GM10248 (cell line): ENCODE measurements around the gene AVPI1.

ENCODE experiments used
- CTCF ChIA-PET: fragments of 300-600 bp; sonication (Branson Sonifier 250); formaldehyde crosslinking; extraction: SDS; loops from one replicate; lab custom pipeline; 2021; ENCODE audit warnings: antibody characterized with exemption; lab: Yijun Ruan, JAX
- POLR2A ChIA-PET: fragments of 350-650 bp; sonication (Branson Sonifier 250); formaldehyde crosslinking; extraction: SDS; loops from one replicate; lab custom pipeline; 2020; ENCODE audit warnings: antibody characterized with exemption; lab: Yijun Ruan, JAX
- DNase-seq: peaks from one replicate; pipeline ENCODE4 v3.0.0; 2012; ENCODE audit errors: extremely low spot score
- TF ChIP-seq, protein P1 (sequence below): IDR thresholded peaks from 2 replicates; pipeline ENCODE4 v1.5.1; 2012; ENCODE audit warnings: mild to moderate bottlenecking, low read depth; ENCODE audit errors: extremely low read depth, missing control alignments, control extremely low read depth

AVPI1 gene

GRCh38 chr10:97708167-97708566 lies 21.1 kb upstream of the AVPI1 start:
- ChIA-PET CTCF (interaction anchor here (1.0 to 15.3 kb wide), 5 partner anchors 10 to 31 kb away, joined by 3 to 552 read pairs (median 21); partner anchors contain the start of genes AVPI1, MARVELD1 and ZFYVE27), POLR2A (no interaction called here)
- TF ChIP-seq, protein P1, sequence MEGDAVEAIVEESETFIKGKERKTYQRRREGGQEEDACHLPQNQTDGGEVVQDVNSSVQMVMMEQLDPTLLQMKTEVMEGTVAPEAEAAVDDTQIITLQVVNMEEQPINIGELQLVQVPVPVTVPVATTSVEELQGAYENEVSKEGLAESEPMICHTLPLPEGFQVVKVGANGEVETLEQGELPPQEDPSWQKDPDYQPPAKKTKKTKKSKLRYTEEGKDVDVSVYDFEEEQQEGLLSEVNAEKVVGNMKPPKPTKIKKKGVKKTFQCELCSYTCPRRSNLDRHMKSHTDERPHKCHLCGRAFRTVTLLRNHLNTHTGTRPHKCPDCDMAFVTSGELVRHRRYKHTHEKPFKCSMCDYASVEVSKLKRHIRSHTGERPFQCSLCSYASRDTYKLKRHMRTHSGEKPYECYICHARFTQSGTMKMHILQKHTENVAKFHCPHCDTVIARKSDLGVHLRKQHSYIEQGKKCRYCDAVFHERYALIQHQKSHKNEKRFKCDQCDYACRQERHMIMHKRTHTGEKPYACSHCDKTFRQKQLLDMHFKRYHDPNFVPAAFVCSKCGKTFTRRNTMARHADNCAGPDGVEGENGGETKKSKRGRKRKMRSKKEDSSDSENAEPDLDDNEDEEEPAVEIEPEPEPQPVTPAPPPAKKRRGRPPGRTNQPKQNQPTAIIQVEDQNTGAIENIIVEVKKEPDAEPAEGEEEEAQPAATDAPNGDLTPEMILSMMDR: no peak
- no peak for DNase-seq

GRCh38 chr10:97707134-97707861 lies 20.3 kb upstream of the AVPI1 start:
- TF ChIP-seq, protein P1: no peak
- DNase-seq: no peak
- POLR2A ChIA-PET: interaction anchor here (0.5 kb wide), 1 partner anchor 18 kb away, joined by 3 read pairs; no protein-coding TSS in a partner anchor
- CTCF ChIA-PET: interaction anchor here (0.9 to 15.3 kb wide), 5 partner anchors 10 to 30 kb away, joined by 3 to 552 read pairs (median 21); partner anchors contain the start of genes AVPI1, MARVELD1 and ZFYVE27

GRCh38 chr10:97705006-97705670 lies 18.1 kb upstream of the AVPI1 start:
- DNase-seq: no peak
- TF ChIP-seq, protein P1: no peak
- POLR2A ChIA-PET: no interaction called here
- CTCF ChIA-PET: interaction anchor here (1.0 to 15.3 kb wide), 4 partner anchors 15 to 40 kb away, joined by 3 to 552 read pairs (median 3); partner anchors contain the start of genes MARVELD1 and ZFYVE27

GRCh38 chr10:97704341-97704740 lies 17.3 kb upstream of the AVPI1 start:
- ChIA-PET POLR2A (interaction anchor here (0.6 kb wide), 1 partner anchor 8 kb away, joined by 6 read pairs; no protein-coding TSS in a partner anchor), CTCF (interaction anchor here (0.8 to 15.3 kb wide), 3 partner anchors 19 to 337 kb away, joined by 3 to 552 read pairs (median 28); partner anchors contain the start of genes MARVELD1 and ZFYVE27)
- DNase-seq: no peak
- TF ChIP-seq, protein P1: no peak

- TF ChIP-seq, protein P1: no peak
- DNase-seq: no peak
- ChIA-PET CTCF (interaction anchor here (0.8 to 15.3 kb wide), 6 partner anchors 14 to 338 kb away, joined by 3 to 552 read pairs (median 28); partner anchors contain the start of genes AVPI1, MARVELD1 and ZFYVE27), POLR2A (no interaction called here)
These were observed 16.5 kb upstream of the AVPI1 start for GRCh38 chr10:97703398-97704067.
